HG03439 (cell line): ENCODE measurements around the gene RAD23A.
"Not testable (repeated sequence)": the region's sequence is repeated elsewhere in the genome, so short reads cannot be mapped to it uniquely, and the experiment has no call there.

ENCODE experiments used
- ATAC-seq: cut with Tn5 transposase; IDR thresholded peaks from one replicate; pipeline ENCODE4 v1.9.1; 2021; ENCODE audit warnings: mild to moderate bottlenecking, moderate library complexity; ENCODE audit not compliant: unreplicated experiment

The RAD23A gene

DNA sequence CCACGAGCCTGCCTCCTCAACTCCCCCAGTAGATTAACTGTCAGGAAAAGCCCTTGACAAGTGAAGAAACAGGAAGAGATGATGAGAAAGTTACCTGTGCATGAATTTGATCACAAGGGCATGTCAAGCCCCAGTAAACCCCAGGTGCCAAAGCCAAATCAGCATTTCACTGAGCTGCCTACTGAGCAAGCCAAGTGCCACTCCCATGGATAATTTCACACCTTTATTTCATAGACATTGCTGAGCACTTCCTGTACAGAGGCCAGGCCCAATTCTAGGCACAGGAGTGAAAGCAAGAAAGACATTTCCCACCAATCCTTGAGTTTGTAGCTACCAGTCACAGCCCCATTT lies 8.9 kb downstream of the RAD23A start:
- no peak for ATAC-seq

DNA sequence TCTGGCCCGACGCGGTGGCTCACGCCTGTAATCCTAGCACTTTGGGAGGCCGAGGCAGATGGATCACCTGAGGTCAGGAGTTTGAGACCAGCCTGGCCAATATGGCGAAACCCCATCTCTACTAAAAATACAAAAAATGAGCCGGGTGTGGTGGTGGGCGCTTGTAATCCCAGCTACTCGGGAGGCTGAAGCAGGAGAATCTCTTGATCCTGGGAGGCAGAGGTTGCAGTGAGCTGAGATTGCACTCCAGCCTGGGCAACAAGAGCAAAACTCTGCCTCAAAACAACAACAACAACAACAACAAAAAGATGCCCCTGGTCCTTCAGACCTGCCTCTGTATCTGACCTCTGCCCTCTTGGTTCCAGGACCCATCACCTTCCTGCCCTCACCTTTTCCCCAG lies 9.9 kb downstream of the RAD23A start:
- not testable (repeated sequence) for ATAC-seq

DNA sequence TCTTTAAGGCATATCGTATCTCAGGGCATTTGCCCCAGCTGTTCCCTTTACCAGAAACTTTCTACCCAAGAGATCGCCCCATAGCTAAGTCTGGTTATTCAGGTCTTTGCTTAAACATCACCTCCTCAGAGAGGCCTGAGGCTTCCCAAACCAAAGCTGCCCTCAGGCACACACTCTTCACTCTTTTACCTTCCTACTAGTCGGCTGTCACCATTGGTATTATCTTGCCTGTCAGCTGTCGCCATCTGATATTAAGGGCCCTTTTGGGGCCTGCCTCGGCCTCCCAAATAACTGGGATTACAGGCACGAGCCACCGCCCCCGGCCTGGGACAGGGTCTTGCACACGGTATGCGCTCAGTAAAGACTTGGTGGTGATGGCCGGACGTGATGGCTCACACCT lies 10.3 kb downstream of the RAD23A start:
- ATAC-seq, result no peak

DNA sequence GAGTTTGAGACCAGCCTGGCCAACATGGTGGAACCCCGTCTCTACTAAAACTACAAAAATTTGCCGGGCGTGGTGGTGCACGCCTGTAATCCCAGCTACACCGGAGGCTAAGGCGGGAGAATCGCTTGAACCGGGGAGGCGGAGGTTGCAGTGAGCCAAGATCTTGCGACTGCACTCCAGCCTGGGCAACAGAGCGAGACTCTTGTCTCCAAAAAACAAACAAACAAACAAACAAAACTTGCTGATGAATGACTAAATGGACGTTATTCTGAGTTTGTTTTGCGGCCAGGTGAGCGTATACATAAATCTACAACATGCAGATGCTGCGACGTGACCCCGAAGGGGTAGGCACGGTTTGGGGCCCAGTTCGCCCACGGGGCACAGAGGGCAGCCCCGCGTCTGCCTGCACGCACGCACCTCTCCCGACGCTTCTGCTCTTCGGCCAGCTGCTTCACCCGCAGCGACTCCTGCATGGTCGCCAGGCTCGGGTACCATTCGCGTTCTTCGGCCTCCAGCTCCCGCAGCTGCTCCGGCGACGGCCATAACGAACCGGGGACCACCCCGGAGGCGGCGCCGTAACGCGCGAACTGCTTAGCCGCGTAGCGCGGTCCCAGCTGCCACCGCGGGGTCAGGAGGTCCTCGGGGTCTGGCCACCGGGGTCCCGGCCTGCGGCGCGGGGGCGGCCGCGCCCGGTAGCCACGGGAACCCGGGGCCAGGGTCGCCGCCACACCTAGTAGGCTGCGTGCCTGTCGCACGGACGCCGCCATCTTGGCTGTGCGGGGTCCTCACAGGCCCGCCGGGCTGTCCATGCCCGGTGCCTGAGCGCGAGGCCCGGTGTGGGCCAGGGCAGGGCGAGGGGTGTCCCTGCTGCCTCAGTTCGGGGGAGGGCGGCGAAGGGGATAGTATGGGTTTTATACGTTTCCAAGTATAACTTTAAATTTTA lies 11.1 kb downstream of the RAD23A start, which contains the start of gene GADD45GIP1:
Gene GADD45GIP1, minus strand, starts transcription at position 778 of the 943 bp plus-strand sequence. Its CDS starts 11 bp downstream, at position 767.
- peak; percentile 69 for ATAC-seq

DNA sequence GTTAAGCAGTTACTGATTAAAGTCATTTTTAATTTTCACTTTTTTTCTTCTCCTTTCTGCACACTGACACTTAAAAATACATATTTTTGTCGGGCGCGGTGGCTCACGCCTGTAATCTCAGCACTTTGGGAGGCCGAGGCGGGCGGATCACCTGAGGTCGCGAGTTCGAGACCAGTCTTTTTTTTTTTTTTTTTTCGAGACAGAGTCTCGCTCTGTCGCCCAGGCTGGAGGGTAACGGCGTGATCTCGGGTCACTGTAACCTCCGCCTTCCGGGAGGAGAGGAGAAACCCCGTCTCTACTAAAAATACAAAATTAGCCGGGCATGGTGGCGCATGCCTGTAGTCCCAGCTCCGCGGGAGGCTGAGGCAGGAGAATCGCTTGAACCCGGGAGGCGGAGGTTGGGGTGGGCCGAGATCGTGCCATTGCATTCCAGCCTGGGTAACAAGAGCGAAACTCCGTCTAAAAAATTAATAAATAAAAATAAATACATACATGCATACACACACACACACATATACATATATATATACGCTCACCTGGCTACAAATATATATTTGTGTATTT lies 11.8 kb downstream of the RAD23A start:
- ATAC-seq, result not testable (repeated sequence)

DNA sequence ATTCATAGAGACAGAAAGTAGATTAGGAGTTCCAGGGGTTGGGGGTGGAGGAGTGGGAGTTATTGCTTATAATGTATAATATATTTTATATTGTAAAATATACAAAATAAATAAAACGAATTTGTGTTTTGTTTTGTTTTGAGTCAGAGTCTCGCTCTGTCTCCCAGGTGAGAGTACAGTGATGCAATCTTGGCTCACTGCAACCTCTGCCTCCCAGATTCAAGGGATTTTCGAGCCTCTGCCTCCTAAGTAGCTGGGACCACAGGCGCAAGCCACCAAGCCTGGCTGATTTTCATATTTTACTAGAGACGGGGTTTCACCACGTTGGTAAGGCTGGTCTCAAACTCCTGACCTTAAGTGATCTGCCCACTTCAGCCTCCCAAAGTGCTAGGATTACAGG lies 13.8 kb downstream of the RAD23A start:
- ATAC-seq, result no peak

DNA sequence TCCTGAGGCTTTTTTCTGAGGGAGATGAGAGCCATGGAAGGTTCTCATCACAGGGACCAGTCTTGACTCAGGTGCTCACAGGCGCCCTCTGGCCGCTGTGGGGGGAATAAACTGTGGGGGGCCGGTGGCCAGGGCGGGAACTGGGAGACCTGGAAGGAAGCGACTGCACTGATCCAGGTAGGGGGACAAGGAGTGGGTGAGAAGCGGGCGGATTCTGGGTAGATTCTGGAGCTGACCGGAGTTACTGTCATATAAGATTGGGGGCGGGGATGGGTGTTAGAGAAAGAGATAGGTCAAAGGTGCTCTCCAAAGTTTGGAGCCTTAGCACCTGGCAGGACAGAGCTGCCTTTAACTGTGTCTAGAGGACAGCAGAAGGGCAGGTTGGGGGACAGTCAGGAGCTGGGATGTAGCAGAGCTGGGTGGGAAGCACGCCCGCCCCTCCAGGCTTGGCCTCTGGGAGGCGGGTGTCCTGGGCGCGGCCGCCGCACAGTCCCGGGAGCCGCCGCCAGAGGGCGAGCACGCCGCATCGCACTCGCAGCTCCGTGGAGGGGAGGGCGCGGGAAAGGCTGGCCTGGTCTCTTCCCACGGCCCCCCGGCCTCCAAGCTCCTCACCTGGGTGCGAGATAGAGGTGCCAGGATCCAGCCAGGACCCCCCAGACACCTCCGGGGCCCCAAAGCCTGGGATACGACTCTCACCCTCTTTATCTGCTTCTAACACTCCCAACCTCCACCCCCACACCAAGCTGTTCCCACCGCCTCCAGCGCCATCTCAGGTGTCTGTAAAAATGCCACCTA lies 19.6 kb downstream of the RAD23A start:
- peak; percentile 84 for ATAC-seq

DNA sequence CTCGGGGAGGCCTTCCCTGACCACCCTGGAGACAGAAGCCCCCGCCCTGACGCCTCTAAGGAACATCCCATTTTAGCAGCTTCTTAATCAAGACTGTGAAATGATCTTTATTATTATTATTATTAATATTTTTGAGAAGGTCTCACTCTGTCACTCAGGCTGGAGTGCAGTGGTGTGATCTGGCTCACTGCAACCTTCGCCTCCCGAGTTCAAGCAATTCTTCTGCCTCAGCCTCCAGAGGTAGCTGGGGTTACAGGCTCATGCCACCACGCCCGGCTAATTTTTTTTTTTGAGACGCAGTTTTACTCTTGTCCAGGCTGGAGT lies 20.1 kb downstream of the RAD23A start:
- no peak for ATAC-seq

DNA sequence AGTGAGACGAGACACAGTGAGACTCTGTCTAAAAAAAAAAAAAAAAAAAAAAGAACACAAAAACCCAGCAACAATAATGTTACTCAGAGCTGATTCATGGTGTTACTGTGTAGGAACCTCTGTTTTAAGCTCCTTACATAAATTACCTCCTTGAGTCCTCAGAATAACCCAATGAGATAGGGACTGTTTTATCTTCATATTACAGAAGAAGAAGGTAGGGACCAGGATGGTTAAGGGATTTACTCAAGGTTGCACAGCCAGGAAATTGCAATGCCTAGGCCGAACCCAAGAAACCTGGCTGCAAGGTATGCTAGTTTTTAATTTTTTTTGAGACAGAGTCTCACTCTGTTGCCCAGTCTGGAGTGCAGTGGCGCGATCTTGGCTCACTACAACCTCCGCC lies 22.2 kb downstream of the RAD23A start:
- no peak for ATAC-seq

DNA sequence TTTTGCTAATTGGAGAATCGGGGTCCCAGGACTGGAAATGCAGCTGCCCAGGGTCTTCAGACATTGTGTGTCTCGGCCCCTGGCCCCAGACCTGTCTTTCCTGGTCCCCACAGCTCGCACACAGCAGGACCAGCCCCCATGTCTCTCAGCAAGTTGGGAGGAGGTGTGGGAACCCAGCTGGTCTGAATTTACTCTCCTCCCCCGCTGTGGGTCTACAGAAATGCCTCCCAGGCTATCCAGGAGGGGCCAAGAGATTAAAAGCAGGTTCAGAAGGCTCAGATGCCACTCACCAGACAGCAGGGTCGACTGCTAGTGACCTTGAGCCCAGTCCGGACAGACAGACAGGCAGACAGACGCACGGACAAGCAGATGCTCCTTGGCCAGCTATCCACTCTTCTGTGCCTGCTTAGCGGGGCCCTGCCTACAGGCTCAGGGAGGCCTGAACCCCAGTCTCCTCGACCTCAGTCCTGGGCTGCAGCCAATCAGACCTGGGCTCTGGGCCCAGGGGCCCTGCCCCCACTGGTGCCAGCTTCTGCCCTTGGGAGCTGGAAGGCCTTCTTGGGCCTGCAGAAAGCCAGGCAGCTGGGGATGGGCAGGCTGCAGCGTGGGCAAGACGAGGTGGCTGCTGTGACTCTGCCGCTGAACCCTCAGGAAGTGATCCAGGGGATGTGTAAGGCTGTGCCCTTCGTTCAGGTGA lies 23.8 kb downstream of the RAD23A start, which contains the start of gene DAND5:
Gene DAND5, plus strand, starts transcription at position 285 of the 697 bp plus-strand sequence. Its CDS starts 85 bp downstream, at position 370.
- no peak for ATAC-seq

DNA sequence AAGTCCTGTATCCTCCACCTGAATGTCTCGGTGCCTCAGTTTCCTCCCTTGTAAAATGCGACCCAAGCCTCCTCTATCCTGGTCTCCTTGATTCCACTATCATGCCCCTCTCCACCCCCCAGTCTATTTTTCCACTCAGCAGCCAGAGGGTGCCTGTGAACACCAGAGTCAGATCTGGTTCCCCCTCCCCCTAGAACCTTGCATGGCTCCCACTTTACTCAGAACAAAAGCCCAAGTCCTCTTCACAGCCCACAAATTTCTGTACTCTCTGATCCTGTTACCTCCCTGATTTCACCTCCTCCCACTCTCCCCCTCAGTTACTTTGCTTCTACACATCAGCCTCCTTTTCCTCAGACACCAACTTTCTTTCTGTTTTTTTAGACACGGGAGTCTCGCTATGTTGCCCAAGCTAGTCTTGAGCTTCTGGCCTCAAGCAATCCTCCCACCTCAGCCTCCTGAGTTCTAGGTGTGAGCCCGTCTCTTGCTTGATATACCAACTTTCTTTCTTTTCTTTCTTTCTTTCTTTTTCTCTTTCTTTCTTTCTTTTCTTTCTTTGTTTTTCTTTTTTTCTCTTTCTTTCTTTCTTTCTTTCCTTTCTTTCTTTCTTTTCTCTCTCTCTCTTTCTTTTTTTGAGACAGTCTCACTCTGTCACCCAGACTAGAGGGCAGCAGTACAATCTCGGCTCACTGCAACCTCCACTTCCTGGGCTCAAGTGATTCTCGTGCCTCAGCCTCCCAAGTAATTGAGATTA lies 24.6 kb downstream of the RAD23A start:
- no peak for ATAC-seq

DNA sequence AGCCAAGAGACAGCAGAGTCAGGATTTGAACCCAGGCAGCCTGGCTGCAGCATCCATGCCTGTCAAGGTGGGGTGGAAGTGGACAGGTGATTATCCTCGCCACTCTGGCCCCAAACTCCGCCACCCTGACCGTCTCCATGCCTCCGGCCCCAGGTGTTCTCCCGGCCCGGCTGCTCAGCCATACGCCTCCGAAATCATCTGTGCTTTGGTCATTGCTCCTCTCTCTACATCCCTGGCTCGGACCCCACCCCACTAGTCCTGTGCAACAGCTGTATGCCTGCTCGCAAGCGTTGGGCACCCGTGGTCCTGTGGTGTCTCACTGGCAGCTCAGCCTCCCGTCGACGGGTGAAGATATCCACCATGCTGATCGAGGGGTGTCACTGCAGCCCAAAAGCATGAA lies 27.6 kb downstream of the RAD23A start:
- no peak for ATAC-seq

DNA sequence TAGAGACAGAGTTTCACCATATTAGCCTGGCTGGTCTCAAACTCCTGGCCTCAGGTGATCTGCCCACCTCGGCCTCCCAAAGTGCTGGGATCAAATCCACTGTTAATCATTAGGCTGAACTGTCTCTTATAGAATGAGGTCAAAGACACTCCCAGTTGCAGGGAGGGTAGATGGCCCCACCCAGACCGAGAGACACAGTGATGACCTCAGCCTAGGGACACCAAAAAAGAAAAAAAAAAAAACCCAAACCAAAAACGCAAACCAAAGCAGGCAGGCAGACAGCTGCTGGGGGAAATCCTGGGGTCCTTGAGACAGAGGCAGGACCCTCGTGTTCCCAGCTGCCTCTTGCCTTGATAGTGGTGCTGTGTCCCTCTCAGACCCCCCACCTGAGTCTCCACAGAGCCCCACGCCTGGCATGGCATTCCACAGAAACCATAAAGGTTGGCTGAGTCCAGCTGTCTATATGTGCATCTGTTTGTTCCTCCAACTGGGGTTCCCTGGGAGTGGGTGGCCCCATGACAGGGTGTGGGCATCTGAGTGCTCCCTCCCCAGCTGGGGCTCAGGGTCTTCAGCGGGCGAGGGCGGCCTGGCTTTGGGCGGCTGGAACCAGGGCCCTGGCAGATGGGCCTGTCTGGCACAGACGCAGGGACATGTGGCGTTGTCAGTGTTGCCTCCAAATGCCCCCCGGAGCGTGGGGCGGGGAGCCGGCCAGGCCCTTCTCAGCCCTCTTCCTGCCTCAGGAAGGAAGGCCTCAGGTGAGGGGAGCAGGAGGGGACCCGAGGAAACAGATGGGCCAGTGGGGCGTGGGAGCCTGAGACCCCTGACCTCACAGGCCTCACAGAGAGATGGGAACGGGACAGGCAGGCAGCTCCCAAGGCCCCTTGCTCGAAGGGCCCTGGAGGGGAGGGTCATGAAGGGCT lies 28.9 kb downstream of the RAD23A start:
- no peak for ATAC-seq

DNA sequence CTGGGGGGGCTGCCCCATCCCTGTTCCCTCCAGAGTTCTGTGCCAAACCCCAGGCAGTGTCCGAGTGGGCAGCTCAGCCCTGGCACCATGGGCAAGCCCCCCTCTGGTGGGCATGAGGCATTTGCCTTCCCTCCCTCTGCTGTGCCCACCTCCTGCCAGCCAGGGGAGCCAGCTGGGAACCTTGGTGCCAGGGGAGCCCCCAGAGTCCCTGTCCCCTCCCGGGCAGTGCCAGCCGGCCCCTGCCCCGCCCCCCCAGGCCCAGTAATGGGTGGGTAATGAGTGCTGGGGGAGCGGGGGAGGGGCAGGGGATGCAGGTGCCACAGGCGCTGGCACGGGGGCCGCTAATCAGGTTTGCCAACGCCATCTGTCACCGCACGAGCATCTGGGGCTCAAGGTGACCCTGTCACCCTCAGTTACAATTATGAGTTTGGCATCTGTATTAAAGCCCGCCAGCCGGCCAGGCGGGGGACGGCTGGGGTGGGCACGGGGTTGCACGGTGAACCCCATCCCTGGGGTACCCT lies 29.6 kb downstream of the RAD23A start:
- no peak for ATAC-seq

DNA sequence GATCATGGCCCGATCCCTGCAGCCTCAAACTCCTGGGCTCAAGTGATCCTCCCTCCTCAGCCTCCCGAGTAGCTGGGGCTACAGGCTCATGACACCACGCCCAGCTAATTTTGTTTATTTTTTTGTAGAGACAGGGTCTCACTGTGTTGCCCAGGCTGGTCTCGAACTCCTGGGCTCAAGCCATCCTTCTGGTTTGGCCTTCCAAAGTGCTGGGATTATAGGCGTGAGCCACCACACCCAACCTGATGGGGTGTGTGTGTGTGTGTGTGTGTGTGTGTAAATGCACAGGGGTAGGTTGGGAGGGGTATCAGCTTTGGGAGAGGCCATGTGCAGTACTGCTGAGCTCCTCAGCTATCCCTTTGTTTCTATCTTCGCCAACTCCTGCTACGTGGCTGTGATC lies 30.4 kb downstream of the RAD23A start:
- ATAC-seq, result not testable (repeated sequence)

DNA sequence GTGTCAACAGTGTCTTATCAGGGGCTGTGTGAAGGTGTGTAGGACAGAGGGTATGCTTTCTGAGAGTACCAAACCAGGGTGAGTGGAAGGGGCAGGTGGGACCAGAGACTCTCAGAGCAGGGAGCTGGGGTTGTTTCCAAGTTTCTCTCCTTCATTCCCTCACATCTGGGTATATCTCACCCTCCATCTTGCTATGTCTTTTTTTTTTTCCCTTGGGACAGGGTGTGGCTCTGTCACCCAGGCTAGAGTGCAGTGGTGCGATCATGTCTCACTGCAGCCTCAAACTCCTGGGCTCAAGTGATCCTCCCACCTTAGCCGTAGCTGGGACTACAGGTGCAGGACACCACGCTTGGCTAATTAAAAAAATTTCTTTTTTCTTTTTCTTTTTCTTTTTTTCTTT lies 34.3 kb downstream of the RAD23A start:
- ATAC-seq, result no peak

DNA sequence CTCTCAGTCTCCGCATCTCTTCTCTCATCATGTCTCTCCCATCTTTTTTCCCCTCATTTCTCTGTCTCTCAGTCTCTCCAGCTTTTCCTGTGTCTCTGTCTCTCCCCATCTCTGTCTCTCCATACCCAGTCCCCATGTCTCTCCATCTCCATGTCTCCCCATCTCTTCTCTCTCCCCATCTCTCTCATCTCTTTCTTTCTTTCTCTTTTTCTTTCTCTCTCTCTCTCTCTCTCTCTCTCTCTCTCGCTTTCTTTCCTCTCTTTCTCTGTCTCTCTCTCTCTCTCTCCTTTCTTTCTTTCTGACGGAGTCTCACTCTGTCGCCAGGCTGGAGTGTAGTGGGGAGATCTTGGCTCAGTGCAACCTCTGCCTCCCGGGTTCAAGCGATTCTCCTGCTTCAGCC lies 37.0 kb downstream of the RAD23A start:
- ATAC-seq, result no peak

DNA sequence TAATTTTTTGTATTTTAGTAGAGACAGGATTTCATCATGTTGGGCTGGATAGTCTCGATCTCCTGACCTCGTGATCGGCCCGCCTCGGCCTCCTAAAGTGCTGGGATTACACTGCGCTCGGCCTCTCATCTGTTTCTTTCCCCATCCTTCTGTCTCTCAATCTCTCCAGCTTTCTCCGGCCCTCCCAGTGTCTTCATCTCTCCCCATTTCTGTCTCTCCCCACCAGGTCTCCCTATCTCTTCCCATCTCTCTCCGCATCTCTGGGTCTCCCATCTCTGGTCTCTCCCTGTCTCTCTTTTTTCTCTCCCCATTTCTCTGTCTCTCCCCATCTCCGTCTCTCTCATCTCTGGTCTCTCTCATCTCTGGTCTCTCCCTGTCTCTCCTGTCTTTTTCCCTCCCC lies 37.4 kb downstream of the RAD23A start:
- ATAC-seq, result no peak

DNA sequence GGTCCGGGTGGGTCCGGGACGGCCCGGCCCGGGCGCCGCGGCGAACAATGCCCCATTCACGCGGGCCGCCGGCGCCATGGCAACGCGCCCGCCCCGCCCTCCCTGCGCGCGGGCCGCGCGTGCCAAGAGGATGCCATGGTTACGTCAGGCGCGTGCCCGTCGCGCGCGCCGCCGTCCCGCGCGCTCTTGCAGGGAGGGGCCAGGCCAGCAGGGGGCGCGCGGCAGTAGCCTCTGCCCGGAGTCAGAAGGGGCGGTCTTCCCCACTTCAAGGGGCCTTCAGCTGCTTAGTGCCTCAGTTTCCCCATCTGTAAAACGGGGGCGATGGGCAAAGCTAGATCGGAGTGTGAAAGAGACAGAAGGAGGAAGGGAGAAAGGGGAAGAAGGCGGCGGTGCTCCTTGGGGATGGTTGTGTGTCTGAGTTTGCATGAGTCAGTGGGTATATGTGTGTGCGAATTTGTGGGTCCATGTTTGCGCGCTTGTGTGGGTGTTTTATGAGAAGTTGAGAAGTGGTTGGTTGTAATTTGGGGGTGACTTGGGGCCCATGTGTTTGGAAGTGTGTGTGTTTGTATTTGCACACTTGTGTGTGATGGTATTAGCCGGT lies 38.0 kb downstream of the RAD23A start:
- no peak for ATAC-seq
